Fibroblast of skin of scalp (primary cell): ENCODE results near the gene BOLA3.
"Not testable (repeated sequence)": the region's sequence is repeated elsewhere in the genome, so short reads cannot be mapped to it uniquely, and the experiment has no call there.

Experiments used
- DNase-seq: peaks from one replicate; pipeline ENCODE4 v3.0.0-alpha.2; 2013

Gene BOLA3

DNA sequence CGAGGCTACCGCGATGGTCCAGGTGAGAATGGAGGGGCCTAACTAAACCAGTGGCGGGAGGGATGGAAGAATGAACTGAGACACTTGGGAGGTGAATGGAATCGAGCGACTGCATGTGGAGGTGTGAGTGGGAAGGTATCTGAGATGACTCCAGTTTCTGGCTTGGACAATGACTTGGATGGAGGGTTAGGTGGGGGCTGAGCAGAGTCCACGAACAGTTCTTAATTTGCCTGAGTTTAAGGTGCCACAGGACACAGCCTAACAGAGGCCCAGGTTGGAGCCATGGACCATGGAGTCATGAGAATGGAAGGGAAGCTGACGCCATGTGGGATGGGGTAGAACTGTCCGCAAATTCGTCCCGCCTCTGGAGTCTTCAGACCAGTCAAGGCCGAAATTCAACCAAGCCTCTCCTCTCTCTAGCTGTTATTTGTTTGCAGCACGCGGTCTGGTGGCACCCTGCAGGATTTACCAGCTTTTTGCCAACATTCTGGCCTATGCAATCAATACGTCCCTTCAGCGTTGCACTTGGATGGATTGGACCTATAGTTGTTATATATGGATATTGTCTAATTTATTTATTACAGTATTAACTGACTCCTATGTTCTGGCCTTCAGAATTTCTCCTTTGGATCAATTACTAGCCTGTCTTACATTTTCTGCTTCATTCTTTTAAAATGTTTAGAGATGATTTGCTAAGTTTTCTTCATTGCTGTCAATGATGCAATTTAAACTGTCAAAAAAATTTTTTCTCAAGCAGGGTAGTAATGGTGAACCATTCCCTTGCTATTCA is 940 bp upstream of the BOLA3 start:
- no peak for DNase-seq

DNA sequence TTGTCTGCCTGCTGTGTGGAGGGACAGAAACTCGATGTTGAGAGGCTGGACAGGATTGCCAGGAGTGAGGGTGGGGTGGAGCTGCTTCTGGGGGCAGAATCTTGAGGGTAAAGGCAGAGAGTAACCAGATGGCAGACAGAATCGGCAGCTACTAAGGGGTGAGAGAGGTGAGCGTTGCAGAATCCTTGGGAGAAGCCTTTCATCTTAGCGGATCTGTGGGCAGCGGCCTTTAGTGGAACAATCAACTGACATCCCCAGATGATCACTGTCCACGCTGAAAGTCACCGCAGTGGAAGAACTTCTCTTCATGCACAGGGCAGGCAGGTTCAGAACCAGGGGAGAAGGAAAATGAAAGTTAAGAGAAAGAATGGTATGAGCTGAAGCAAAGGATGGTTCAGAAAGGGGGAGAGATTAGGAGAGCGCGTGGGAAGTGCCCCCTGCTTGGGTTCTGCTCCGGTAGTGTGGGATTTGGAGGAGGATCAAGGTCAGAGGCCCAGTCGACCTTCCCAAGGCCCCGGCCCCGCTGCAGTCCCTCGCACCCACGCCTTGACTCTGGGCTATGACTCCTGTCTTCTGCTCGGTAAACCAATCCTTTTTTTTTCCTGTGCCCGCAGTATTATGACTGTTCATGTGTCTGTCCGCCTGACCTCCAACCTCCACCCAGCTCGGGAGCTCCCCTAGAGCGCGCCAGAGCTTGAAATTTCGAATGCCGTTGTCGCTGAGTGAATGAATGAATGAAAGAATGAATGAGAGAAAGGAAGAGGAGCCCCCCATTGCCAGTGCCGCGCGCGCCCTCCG is 584 bp downstream of the BOLA3 start:
- peak; percentile 14 for DNase-seq

DNA sequence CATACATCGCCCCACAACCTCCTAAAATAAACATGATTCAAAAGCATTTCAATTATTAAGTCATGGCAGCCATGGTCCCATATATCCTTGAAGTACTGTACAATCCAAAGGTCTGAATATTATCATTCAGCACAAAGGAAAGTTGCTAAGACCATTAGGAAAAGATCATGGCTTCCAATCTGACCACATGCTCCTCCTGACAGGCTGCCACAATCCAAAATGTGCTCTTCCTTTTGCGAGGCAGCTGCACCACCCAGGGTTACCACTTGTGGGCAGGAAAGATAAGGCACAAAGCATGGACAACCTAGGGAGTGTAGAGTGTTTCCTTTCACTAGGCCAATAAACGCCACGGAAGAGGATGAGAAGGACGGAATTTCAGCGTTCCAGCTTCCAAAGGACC is 5.4 kb downstream of the BOLA3 start:
- no peak for DNase-seq

GRCh38 chr2:74138600-74139323 is 8.9 kb downstream of the BOLA3 start:
- DNase-seq, result no peak

DNA sequence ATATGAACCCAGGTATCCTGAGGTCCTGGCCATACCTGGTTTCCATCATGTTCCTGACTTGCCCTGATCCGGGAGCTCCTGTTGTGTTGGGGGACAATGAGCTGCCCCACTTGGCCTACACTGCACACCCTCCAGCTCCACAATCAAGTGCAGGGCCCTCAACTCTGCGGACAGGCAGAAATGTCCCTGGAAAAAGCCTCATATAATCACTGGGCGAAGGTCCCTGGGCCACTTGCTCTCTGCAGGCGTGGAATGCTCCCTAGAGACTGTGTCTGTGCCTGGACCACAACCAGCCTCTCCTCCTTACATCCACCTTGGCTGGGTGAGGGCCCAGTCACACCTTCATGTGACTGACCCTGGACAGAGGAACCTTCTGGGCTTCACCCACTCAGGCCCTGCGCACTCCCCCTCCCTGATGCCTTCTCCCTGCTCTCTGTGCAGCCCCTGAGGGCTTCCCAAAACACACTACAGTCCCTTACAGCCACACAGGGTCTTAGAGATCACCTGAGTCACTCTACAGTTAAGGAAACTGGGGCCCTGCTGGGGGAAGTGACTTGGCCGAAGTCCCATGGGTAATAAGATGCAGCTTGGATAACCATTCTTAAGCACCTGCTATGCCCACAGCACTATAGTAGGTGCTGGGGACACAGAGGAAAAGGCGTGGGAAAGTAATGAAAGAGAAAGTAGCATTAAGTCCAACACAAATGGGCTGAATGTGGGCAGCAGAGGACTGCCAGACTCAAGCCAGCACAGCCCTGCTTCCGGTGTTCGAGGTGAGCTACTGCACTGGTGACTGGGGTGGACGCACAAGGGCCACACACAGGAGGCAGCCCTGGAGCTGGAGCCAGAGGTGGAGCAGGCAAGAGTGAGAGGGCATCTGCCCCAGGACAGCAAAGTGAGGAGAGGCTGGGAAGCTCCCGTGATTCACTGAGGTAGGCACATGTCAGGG is 9.8 kb downstream of the BOLA3 start:
- no peak for DNase-seq

GRCh38 chr2:74131901-74132300 is 15.8 kb downstream of the BOLA3 start:
- no peak for DNase-seq

DNA sequence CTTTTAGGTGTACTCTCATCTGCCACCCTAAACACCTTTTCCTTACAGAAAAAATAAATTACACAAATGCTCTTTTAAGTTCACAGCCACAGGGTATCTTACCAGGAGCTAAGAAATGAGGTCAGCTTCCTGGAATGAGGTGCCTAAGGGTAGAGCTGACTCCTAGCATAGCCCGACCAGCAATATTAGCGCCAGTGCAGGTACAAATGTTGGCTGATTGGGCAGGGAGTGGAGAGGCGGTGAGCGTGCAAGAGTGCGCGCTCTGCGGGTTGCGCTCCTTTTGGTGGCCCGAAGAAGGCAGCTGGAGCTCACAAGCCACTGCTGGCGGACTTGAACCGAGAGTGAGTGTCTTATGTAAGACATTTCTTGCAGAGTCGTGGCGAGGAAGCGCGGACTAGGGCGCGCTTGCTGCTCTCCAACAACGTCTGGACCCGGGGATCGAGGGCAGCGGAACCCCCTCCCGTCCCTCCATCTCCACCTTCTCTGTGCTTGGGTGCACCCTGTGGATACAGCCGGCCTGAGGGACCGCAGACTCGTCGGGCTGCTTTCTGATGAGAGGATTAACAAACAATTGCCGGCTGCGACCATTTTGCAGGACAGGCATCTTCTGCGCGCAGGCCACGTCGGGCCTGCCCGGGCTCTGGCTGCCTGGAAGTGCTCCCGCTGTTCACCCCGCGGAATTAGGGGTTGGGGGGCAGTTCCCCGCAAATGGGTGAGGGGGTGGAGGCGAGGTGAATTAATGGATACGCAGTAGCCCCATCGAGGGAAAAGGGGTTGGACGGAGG is 17.3 kb downstream of the BOLA3 start:
- no peak for DNase-seq

GRCh38 chr2:74128206-74128605 is 19.5 kb downstream of the BOLA3 start:
- no peak for DNase-seq

GRCh38 chr2:74123955-74124354 is 23.8 kb downstream of the BOLA3 start:
- not testable (repeated sequence) for DNase-seq

- DNase-seq, result not testable (repeated sequence)
Observed at GRCh38 chr2:74121846-74122245, 25.9 kb downstream of the BOLA3 start.

GRCh38 chr2:74119912-74120825 is 27.5 kb downstream of the BOLA3 start:
- DNase-seq, result peak; percentile 81

- peak; percentile 9 for DNase-seq
Observed at GRCh38 chr2:74119339-74119738, 28.4 kb downstream of the BOLA3 start.

DNA sequence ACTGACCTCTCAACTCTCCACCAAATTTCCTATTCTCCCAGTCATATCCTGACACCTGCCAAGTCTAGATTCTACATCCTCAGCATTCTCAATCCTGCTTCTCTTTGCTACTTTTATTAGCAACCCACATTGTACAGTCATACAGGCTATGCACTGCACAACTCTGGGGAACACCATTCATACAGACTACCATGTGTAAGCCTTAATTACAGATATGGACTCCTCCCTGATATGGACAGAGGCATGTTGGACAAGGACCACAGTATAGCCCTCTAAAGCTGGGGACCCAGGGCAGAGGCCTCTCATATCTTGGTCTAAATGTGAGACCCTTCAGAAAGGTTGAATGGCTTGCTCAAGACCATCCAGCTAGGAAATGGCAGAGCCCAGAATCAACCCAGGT is 36.3 kb downstream of the BOLA3 start:
- no peak for DNase-seq

- no peak for DNase-seq
Observed at GRCh38 chr2:74110537-74110936, 37.2 kb downstream of the BOLA3 start.

- no peak for DNase-seq
Observed at GRCh38 chr2:74109551-74109950, 38.2 kb downstream of the BOLA3 start.

DNA sequence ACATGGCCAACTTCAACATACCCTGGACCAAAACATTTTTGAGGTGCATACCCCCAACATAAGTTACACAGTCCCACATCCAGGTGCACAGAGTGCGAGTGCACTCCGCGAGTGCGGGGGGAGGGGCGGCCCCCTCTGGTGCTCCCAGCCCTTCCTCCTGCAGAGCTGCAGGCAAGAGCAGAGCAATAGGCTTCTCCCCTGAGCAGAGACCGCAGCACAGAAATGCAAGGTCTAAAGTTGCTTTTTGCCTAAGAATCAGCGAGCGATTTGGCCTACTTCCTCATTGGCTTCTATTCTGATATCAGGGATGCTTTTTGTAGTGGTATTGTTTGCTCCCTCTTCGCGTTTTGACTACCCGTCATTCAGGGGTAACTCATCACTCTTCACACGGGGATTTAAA is 40.6 kb downstream of the BOLA3 start:
- DNase-seq, result no peak

DNA sequence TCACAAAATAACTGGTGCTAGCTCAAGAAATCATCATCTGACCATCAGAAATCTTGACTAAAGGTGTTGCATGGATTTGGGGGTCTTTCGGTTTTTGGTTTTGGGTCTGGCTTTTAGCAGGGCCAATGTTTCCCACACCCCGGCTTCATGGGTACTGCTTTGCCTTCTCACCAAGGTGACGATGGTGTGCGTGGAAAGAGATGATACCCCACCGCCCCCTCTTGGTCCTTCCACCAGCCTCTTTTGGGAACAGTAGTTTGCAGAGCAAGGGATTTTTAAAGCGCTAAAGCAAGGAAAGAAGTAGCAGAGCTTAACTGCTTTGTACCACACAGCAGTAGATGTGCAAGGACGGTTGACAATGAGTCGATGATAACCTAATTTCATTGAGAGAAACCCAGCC is 42.3 kb downstream of the BOLA3 start:
- DNase-seq, result no peak

- no peak for DNase-seq
Observed at GRCh38 chr2:74104839-74105238, 42.9 kb downstream of the BOLA3 start.

- no peak for DNase-seq
Observed at GRCh38 chr2:74103763-74104162, 43.9 kb downstream of the BOLA3 start.

- no peak for DNase-seq
Observed at GRCh38 chr2:74102516-74102915, 45.2 kb downstream of the BOLA3 start.
